Stimulated activated CD8-positive, alpha-beta memory T cell treated with anti-CD3 and anti-CD28 coated beads, Interleukin-2, amount 100 ng/mL, for 48 hours (primary cell): ENCODE data around the gene DUOXA2.

ENCODE experiments used
- DNase-seq, 2 donors: peaks; one replicate each; pipeline ENCODE4 v3.0.0-alpha.2; 2020; ENCODE audit warnings: low read depth in 2 of 2

The DUOXA2 gene

GRCh38 chr15:45136378-45136764 is 22.2 kb downstream of the DUOXA2 start:
- no peak for DNase-seq

DNA sequence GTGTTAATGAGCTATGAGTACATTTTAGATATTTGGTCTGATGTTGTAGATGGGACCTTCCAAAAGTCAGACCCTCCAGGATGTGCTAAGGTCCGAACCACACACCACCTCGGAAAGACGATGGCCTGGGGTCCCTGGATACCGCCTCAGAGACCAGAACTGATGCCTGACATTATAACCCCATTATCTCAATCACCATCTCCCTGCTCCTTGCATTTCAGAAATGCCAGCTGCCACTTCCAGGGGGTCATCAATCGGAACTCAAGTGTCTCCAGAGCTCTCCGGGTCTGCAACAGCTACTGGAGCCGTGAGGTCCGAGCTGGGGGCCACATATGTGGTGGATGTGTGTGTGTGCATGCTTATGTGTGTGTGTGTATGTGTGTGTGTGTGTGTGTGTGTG is 23.6 kb downstream of the DUOXA2 start:
- no peak for DNase-seq

- no peak for DNase-seq
Observed at GRCh38 chr15:45138814-45139765, 25.0 kb downstream of the DUOXA2 start.

- no peak for DNase-seq
Observed at GRCh38 chr15:45139770-45140169, 25.6 kb downstream of the DUOXA2 start.

- no peak for DNase-seq
Observed at GRCh38 chr15:45140557-45141250, 26.6 kb downstream of the DUOXA2 start.

DNA sequence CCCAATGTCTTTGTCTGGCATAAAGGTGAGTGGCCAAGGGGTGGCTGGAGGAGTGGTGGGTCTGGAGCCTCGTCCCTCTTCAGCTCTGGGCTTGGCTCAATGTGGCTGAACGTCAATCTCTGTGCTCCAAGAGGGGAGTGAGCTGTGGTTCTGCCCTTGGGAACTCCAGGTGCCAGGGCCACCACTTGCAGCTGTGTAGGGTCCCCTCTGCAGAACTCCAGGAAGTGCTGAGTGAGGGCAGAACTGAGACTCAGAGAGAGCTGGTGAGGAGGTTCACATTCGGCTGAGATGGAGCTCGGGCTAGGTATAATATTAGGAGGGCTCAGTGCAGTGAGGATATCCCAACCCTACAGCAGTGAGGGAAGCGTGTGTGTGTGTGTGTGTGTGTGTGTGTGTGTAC is 27.3 kb downstream of the DUOXA2 start:
- no peak for DNase-seq

DNA sequence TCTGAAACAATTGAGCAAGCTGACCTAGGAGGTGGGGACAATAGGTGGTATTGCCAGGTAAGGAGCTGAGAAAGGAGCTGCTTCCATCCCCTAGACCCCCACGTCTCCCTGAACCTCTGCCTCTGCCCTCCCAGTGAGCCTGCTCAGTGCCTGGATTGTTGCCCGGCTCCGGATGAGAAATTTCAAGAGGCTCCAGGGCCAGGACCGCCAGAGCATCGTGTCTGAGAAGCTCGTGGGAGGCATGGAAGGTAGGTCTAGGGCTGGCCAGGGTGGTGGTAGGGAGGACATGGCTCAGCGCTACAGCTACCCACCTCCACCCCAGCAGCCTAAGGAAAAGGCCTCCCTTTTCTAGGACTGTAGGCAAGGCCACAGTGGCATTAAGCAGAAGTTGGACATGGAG is 28.9 kb downstream of the DUOXA2 start:
- no peak for DNase-seq

DNA sequence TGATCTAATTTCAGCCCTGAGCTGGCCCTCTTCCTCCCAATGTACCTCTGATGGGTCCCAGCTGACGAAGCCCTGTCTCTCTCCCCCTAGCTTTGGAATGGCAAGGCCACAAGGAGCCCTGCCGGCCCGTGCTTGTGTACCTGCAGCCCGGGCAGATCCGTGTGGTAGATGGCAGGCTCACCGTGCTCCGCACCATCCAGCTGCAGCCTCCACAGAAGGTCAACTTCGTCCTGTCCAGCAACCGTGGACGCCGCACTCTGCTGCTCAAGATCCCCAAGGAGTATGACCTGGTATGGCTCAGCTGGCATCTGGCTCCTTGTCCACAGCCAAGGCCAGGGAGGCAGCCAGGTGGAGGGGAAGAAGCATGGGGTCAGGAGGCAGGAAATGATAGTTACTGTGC is 29.8 kb downstream of the DUOXA2 start:
- no peak for DNase-seq

DNA sequence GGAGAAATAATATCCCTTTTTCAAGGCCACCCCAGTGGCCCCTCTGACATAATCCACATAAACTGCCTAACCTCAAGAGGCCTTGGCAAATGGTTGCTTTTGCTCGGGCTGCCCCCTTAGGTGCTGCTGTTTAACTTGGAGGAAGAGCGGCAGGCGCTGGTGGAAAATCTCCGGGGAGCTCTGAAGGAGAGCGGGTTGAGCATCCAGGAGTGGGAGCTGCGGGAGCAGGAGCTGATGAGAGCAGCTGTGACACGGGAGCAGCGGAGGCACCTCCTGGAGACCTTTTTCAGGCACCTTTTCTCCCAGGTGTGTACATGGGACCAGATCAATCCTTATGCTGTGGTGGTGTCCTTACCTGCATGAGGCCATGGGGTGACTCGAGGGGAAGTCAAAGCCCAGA is 30.6 kb downstream of the DUOXA2 start:
- no peak for DNase-seq

DNA sequence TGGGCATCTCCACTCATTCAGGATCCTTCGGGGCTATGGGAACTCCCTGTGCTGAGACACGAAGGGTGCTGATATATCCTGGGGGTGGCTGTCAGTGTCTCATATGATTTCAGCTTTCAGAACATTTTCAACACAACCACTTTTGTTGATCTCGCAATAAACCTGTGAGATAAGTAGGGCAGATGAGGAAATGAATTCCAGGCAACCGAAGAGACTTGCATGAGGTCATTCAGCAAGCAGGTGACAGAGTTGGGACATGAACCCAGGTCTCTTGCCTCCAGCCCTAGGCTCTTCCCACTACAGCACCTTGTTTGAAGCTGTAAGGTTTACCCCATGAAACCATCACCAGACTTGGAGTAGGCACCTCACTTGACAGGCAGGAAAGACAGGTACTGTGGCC is 32.3 kb downstream of the DUOXA2 start:
- DNase-seq = no peak

DNA sequence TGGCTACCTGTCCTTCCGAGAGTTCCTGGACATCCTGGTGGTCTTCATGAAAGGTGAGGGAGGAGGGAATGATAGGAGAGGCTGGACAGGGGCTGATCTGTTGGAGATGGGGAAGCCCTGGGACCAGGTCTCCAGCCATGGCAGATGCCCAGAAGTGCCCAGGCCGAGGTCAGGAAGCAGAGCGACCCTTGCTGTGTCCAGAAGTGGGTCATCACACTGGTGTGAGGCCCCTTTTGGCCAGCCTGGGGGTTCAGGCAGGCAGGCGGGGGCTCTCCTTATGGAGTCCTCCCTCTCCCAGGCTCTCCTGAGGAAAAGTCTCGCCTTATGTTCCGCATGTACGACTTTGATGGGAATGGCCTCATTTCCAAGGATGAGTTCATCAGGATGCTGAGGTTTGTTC is 33.5 kb downstream of the DUOXA2 start:
- DNase-seq = no peak

- DNase-seq = no peak
Observed at GRCh38 chr15:45148076-45149059, 34.2 kb downstream of the DUOXA2 start.

GRCh38 chr15:45149060-45149459 is 34.9 kb downstream of the DUOXA2 start:
- DNase-seq = no peak

DNA sequence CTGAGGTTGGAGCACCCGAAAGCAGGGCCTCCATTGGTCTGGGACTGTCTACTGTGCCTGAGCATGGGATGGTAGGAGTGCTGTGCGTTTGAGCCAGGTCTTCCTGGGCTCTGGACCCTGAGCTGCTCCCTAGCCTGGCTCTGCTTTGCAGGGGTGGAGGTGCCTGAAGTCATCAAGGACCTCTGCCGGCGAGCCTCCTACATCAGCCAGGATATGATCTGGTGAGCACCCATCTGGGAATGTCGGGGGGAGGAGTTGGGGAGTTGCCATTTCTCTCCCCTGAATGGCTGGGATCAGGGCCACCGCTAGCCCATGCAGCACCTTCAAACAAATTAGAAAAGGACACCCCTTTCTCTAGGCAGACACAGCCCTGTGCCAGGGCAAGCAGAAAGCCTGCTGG is 36.4 kb downstream of the DUOXA2 start:
- no peak for DNase-seq

DNA sequence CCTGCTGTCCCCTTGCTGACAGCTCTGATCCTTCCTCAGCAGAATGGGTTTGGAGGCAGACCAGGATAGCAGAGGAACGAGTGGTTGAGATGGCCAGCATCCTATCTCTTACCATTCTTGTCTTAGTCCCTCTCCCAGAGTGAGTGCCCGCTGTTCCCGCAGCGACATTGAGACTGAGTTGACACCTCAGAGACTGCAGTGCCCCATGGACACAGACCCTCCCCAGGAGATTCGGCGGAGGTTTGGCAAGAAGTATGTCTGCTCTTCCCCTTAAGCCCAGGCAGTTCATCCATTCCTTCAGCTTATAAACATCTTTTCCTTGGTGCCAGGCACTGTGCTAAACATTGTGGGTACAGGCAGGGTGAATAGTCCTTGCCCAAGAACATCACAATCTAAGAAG is 36.9 kb downstream of the DUOXA2 start:
- no peak for DNase-seq

DNA sequence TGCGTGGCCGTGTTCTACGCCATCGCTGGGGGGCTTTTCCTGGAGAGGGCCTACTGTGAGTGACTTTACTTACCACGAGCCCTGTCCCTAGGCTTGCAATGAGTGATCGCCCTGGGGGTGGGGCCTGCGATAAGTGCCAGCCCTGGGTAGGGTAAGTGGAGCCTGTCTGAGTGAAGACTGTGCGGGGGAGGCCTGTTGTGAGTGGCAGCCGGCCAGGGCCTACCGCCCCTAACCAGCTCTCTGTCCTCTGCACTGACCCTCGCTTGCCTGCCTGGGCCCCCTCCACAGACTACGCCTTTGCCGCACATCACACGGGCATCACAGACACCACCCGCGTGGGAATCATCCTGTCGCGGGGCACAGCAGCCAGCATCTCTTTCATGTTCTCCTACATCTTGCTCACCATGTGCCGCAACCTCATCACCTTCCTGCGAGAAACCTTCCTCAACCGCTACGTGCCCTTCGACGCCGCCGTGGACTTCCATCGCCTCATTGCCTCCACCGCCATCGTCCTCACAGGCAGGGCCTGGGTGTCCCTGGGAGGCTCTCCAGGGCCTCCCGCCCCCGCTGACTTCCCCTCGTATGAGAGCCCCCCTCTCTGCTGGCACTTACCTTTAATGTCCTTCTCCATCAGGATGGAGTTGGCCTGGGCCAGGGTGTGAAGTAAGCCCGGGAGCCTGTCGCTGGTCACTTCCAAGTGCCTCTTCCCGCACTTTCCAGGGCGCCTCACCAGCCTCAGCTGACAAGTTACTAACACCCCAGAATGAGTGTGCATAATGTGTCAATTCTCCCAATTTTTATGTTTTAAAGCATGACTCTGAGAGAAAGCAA is 38.1 kb downstream of the DUOXA2 start:
- DNase-seq = no peak

- DNase-seq = no peak
Observed at GRCh38 chr15:45155739-45156138, 41.6 kb downstream of the DUOXA2 start.

DNA sequence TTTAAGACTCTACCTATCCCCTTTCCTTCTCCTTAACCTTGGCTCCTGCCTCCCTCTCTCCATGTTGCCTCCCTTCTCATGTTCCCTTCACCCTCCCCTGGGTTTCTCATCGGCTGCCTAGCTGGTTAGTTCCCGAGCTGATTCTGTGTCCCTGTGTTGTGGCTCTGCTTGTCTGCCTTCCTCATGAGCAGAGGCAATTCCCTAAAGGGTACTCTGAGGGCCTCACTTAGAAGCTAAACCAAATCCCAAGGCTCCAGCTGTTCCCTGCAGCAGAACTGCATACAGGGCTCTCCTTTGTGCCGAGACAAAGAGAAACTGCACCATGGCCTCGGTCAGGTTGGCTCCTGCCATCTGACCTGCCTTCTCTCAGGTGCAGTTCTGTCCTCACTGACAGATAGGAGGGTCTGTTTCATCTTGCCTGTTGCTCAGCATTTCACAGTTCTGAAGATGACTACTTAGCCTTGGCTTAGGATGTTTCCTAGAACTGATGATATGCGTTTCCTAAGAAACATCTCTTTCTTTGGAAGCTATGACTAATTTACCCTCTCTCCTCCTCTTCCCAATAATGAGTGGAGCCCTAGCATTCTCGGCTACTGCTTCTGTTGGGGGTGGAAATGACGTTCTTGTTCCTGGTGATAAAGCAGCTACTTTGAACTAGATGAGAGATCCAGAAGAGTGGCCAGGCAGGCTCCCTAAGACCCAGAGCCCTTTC is 42.8 kb downstream of the DUOXA2 start:
- DNase-seq = no peak

GRCh38 chr15:45157974-45158373 is 43.8 kb downstream of the DUOXA2 start:
- no peak for DNase-seq

- DNase-seq = no peak
Observed at GRCh38 chr15:45161666-45162065, 47.5 kb downstream of the DUOXA2 start.
